ENCODE data around the gene RMND5B. TPM values are rescaled to one million over a fixed set of nuclear protein-coding genes. Genes with fewer than 3 reads are reported as not detected.

RMND5B gene
- total and polyA plus RNA-seq, 4 donors: 13.4 to 24.8 (median 21.7) TPM

GRCh38 chr5:178198706-178199105 is 67.9 kb downstream of the RMND5B start (continued):
- TF ChIP-seq ZBTB33 (IDR thresholded peaks at IDR 0.05): no peak
- TF ChIP-seq HNF4A (conservative IDR thresholded peaks at IDR 0.05): no peak

- H3K27ac ChIP-seq (ENCODE audit: low read depth in 1 of 2, low read length in 2 of 2): no peak overlapping the region
- no peaks in the 10 kb centered on the region for H3K36me3 ChIP-seq (ENCODE audit: control insufficient read depth in 4 of 4, insufficient read depth in 3 of 4, low read depth in 1 of 4, low read length in 3 of 4)
- H3K9ac ChIP-seq (ENCODE audit: low read depth in 1 of 2, low read length in 2 of 2): no peak overlapping the region
- TF ChIP-seq SP1 (IDR thresholded peaks at IDR 0.05) (no peak), EGR1 (IDR thresholded peaks at IDR 0.05; ENCODE audit: low read depth in 2 of 2) (no peak), CTCF (IDR thresholded peaks at IDR 0.05; ENCODE audit: low read depth, low read length, missing input control) (no peak), HNF4G (IDR thresholded peaks at IDR 0.05) (no peak), NR2F2 (IDR thresholded peaks at IDR 0.05) (no peak), RXRA (IDR thresholded peaks at IDR 0.05) (no peak), YY1 (IDR thresholded peaks at IDR 0.05) (no peak), ZBTB33 (IDR thresholded peaks at IDR 0.05) (no peak)
- no peak for DNase-seq (ENCODE audit: low spot score)
- H3K9me3 ChIP-seq (ENCODE audit: control insufficient read depth in 4 of 4, low read length in 3 of 4): no peaks in the 10 kb centered on the region
- WGBS: 86% methylated on average over 12 of the region's 12 CpGs
- no peaks in the 10 kb centered on the region for H3K27me3 ChIP-seq (ENCODE audit: control insufficient read depth in 4 of 4, insufficient read depth in 4 of 4, low read length in 3 of 4)
- peaks cover under 1 to 11% (median 8%) of the 10 kb centered on the region in 4 donors for H3K4me1 ChIP-seq (ENCODE audit: control insufficient read depth in 4 of 4, insufficient read depth in 4 of 4, low read length in 3 of 4)
- no peak overlapping the region for H3K4me3 ChIP-seq (ENCODE audit: low read depth in 1 of 3, low read length in 3 of 3)
These were observed 69.0 kb downstream of the RMND5B start for GRCh38 chr5:178199581-178200434.

Other genes starting within 250 kb of the RMND5B start
- not detected for gene PROP1, start 134.8 kb upstream of the RMND5B start, total RNA-seq
- not detected for gene PROP1, start 134.8 kb upstream of the RMND5B start, polyA plus RNA-seq
- gene N4BP3, start 17.5 kb upstream of the RMND5B start, total RNA-seq: under 1 TPM; 0.08 to 0.28 TPM
- gene N4BP3, start 17.5 kb upstream of the RMND5B start, polyA plus RNA-seq: under 1 TPM in 1 of 2 donors, not detected in 1; 0.06 TPM
- gene NHP2, start 22.9 kb downstream of the RMND5B start, total RNA-seq: 10 to 100 TPM; 44.1 to 59.2 TPM
- gene NHP2, start 22.9 kb downstream of the RMND5B start, polyA plus RNA-seq: 100 to 1,000 TPM in 1 of 2 donors, 10 to 100 TPM in 1; 66.1 to 124 TPM
- gene GMCL2, start 56.4 kb downstream of the RMND5B start, total RNA-seq: not detected
- not detected for gene GMCL2, start 56.4 kb downstream of the RMND5B start, polyA plus RNA-seq
- 10 to 100 TPM; 41.4 to 59.4 TPM for gene HNRNPAB, start 73.5 kb downstream of the RMND5B start, total RNA-seq
- 10 to 100 TPM; 33.7 to 66.3 TPM for gene HNRNPAB, start 73.5 kb downstream of the RMND5B start, polyA plus RNA-seq
- gene PHYKPL, start 101.8 kb downstream of the RMND5B start, total RNA-seq: 100 to 1,000 TPM in 1 of 2 donors, 10 to 100 TPM in 1; 25.6 to 103 TPM
- 10 to 100 TPM; 38.3 to 51.7 TPM for gene PHYKPL, start 101.8 kb downstream of the RMND5B start, polyA plus RNA-seq

Measured in liver (tissue), 9 donors.